ENCODE measurements around the gene INPP4A. TPM values are rescaled to one million over a fixed set of nuclear protein-coding genes. Genes with fewer than 3 reads are reported as not detected.

Gene INPP4A
- total and polyA plus RNA-seq, 9 of the 15 experiments (the other 6 are each of a cell fraction or from before 2014, with no cell fraction given) = 1.8 to 15.7 (median 8.3) TPM

DNA sequence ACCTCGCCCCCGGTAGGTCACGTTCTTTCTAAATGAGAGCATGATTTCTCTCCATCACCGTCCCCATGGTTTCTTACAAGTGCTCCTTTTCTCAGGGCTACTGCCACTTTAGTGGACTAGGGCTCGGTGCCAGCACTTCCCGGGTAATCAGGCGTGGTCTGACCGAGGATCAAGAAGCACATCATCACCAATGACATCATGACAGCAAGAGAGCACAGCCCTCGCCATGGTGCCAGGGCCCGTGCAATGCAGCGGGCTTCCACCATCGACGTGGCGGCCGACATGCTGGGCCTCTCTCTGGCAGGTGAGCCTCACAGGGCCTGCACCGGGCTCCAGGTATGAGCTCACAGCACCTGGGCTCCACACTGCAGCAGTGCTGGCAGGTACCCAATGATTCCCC is 75.2 kb downstream of the INPP4A start:
- H3K4me2 ChIP-seq (ENCODE audit: insufficient read depth, low read length) = no peak overlapping the region
- H3K9me3 ChIP-seq (replicated peaks; ENCODE audit: control insufficient read depth, insufficient read depth, low read depth, low read length) = no peaks in the 10 kb centered on the region
- H3K9me1 ChIP-seq (ENCODE audit: control insufficient read depth, insufficient read depth, low read length) = no peaks in the 10 kb centered on the region
- no peak overlapping the region for H2AFZ ChIP-seq (ENCODE audit: low read depth, low read length)
- H3K27ac ChIP-seq (ENCODE audit: extremely low read depth, low read depth, low read length) = no peak overlapping the region
- H3K27me3 ChIP-seq (ENCODE audit: control insufficient read depth in 2 of 2, insufficient read depth in 2 of 2, low read length in 2 of 2) = no peaks in the 10 kb centered on the region
- ChIA-PET CTCF (ENCODE audit: low intra/inter-chr PET ratio) (no interaction called here), POLR2A (no interaction called here)
- intact Hi-C loops (cut with micrococcal nuclease) (no loop called here), in situ Hi-C loops (cut with MboI) (no loop called here)
- H3K36me3 ChIP-seq (ENCODE audit: control insufficient read depth, insufficient read depth, low read length) = peaks cover 15% of the 10 kb centered on the region; the same call in 2 of the 3 replicates
- WGBS (ENCODE audit: insufficient coverage, low coverage, missing lambda C conversion rate) = 91% methylated on average over 13 of the region's 16 CpGs
- no peaks in the 10 kb centered on the region for H3K79me2 ChIP-seq (ENCODE audit: control insufficient read depth, insufficient read depth, low read length)
- BruUV-seq (replicated peaks) = no TSS peak
- H3K4me3 ChIP-seq = no peak overlapping the region
- ATAC-seq = no peak
- DNase-seq (ENCODE audit: extremely low read depth in 1 of 4, low spot score in 3 of 4) = no peak
- no peaks in the 10 kb centered on the region for H4K20me1 ChIP-seq (replicated peaks; ENCODE audit: control insufficient read depth, insufficient read depth, low read length)
- H3K4me1 ChIP-seq (replicated peaks in 1 of 2; ENCODE audit: control insufficient read depth in 2 of 2, insufficient read depth in 2 of 2, low read length in 2 of 2) = peaks cover 10 to 18% of the 10 kb centered on the region in 2 experiments; a peak in 4 of 5 replicates
- no peak for FAIRE-seq
- TF ChIP-seq RBM14 (IDR thresholded peaks at IDR 0.05; ENCODE audit: borderline replicate concordance, insufficient read depth, low read depth, low read length) (no peak), U2AF1 (optimal IDR thresholded peaks at IDR 0.05; ENCODE audit: low read depth, low read length) (no peak)
- H3K9ac ChIP-seq (ENCODE audit: insufficient read depth in 1 of 2, low read depth in 2 of 2, low read length in 2 of 2) = 0 out of 4 replicates have a peak overlapping the region, but pooled peaks of 1 of the 2 experiments have one; percentile 26

DNA sequence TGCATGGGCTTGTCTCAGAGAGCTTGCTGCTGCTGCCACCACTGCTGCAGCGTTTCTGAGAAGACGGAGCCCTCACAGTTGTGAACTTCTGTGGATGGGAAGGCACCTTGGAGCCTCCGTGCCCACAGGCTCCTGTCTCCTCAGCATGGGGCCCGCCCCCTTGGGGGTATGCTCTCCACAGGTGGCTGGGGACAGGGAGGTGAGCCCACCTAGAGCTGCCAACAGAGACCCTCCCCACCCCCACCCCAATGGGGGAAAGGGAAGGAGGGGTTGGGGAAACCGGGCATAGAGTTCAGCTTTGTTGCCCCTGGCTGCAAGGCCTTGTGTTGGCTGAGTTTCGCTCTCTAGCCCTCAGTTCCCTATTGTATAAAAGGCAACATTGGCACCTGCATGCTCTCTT is 76.1 kb downstream of the INPP4A start:
- 87% methylated on average over 6 of the region's 6 CpGs for WGBS (ENCODE audit: insufficient coverage, low coverage, missing lambda C conversion rate)
- TF ChIP-seq ZFP36 (IDR thresholded peaks at IDR 0.05; ENCODE audit: low read depth, low read length, partially characterized antibody) (no peak), ZNF165 (CRISPR knock-in tag; IDR thresholded peaks at IDR 0.05; ENCODE audit: borderline replicate concordance) (no peak), ZNF507 (tag; conservative IDR thresholded peaks at IDR 0.05) (no peak), NCOA6 (IDR thresholded peaks at IDR 0.05) (no peak), SIX5 (IDR thresholded peaks at IDR 0.05; ENCODE audit: borderline replicate concordance in 1 of 2, insufficient read depth in 1 of 2, low read depth in 1 of 2, low read length in 2 of 2) (no peak), CBX5 (IDR thresholded peaks at IDR 0.05; ENCODE audit: borderline replicate concordance, low read depth) (no peak), BHLHE40 (IDR thresholded peaks at IDR 0.05; ENCODE audit: low read length) (no peak), DACH1 (IDR thresholded peaks at IDR 0.05; ENCODE audit: partially characterized antibody) (no peak), RUNX1 (IDR thresholded peaks at IDR 0.05; ENCODE audit: low read depth) (no peak), HNRNPH1 (optimal IDR thresholded peaks at IDR 0.05; ENCODE audit: low read depth, low read length) (no peak), RBM17 (IDR thresholded peaks at IDR 0.05; ENCODE audit: borderline replicate concordance, low read depth, low read length) (no peak)
- in situ Hi-C loops (cut with MboI) = no loop called here
- H3K9me3 ChIP-seq (replicated peaks; ENCODE audit: control insufficient read depth, insufficient read depth, low read depth, low read length) = no peaks in the 10 kb centered on the region
- no peak overlapping the region for H3K4me3 ChIP-seq
- no TSS peak for BruUV-seq (replicated peaks)
- no peaks in the 10 kb centered on the region for H3K79me2 ChIP-seq (ENCODE audit: control insufficient read depth, insufficient read depth, low read length)
- H3K36me3 ChIP-seq (ENCODE audit: control insufficient read depth, insufficient read depth, low read length) = peaks cover 15% of the 10 kb centered on the region; the same call in 2 of the 3 replicates
- H3K4me2 ChIP-seq (ENCODE audit: insufficient read depth, low read length) = no peak overlapping the region
- ChIA-PET POLR2A (no interaction called here), CTCF (ENCODE audit: low intra/inter-chr PET ratio) (no interaction called here)
- H3K9me1 ChIP-seq (ENCODE audit: control insufficient read depth, insufficient read depth, low read length) = no peaks in the 10 kb centered on the region
- H4K20me1 ChIP-seq (replicated peaks; ENCODE audit: control insufficient read depth, insufficient read depth, low read length) = no peaks in the 10 kb centered on the region
- no peaks in the 10 kb centered on the region for H3K27me3 ChIP-seq (ENCODE audit: control insufficient read depth in 2 of 2, insufficient read depth in 2 of 2, low read length in 2 of 2)
- no peak overlapping the region for H3K9ac ChIP-seq (ENCODE audit: insufficient read depth in 1 of 2, low read depth in 2 of 2, low read length in 2 of 2)
- H3K4me1 ChIP-seq (replicated peaks in 1 of 2; ENCODE audit: control insufficient read depth in 2 of 2, insufficient read depth in 2 of 2, low read length in 2 of 2) = peaks cover 0 to 9% of the 10 kb centered on the region in 2 experiments; a peak in 3 of 5 replicates
- no peak for DNase-seq (ENCODE audit: extremely low read depth in 1 of 4, low spot score in 3 of 4)
- intact Hi-C loops (cut with micrococcal nuclease) = no loop called here
- ATAC-seq = no peak
- no peak overlapping the region for H2AFZ ChIP-seq (ENCODE audit: low read depth, low read length)
- H3K27ac ChIP-seq (ENCODE audit: extremely low read depth, low read depth, low read length) = no peak overlapping the region
- FAIRE-seq = no peak
